ENCODE results near the gene SV2C.

SV2C gene

GRCh38 chr5:76252437-76252836, 169.3 kb downstream of the SV2C start:
- TF ChIP-seq ZNF384 (IDR thresholded peaks at IDR 0.05) (no peak), TARDBP (IDR thresholded peaks at IDR 0.05) (no peak), HDGF (IDR thresholded peaks at IDR 0.05; ENCODE audit: borderline replicate concordance) (no peak), PKNOX1 (IDR thresholded peaks at IDR 0.05) (no peak), CTBP1 (IDR thresholded peaks at IDR 0.05; ENCODE audit: borderline replicate concordance) (no peak), SUZ12 (IDR thresholded peaks at IDR 0.05) (no peak), ELF4 (IDR thresholded peaks at IDR 0.05) (no peak), SP1 (IDR thresholded peaks at IDR 0.05) (no peak), FOXK2 (IDR thresholded peaks at IDR 0.05) (no peak), NFRKB (IDR thresholded peaks at IDR 0.05) (no peak), L3MBTL2 (conservative IDR thresholded peaks at IDR 0.05) (no peak), LEF1 (IDR thresholded peaks at IDR 0.05; ENCODE audit: borderline replicate concordance) (no peak), FOXM1 (IDR thresholded peaks at IDR 0.05; ENCODE audit: borderline replicate concordance) (no peak), BHLHE40 (IDR thresholded peaks at IDR 0.05; ENCODE audit: borderline replicate concordance) (no peak), FOXA1 (IDR thresholded peaks at IDR 0.05) (no peak), ARNT (IDR thresholded peaks at IDR 0.05) (no peak)
- no peak for DNase-seq (ENCODE audit: extremely low spot score)
- ChIA-PET POLR2A (no interaction called here), CTCF (no interaction called here)

GRCh38 chr5:76256116-76256889, 173.1 kb downstream of the SV2C start:
- POLR2A ChIA-PET, result no interaction called here
- TF ChIP-seq TARDBP (IDR thresholded peaks at IDR 0.05), result no peak
- no peak for TF ChIP-seq HDGF (IDR thresholded peaks at IDR 0.05; ENCODE audit: borderline replicate concordance)
- TF ChIP-seq L3MBTL2 (conservative IDR thresholded peaks at IDR 0.05), result no peak
- TF ChIP-seq ZNF384 (IDR thresholded peaks at IDR 0.05), result no peak
- peak; percentile 66 for DNase-seq (ENCODE audit: extremely low spot score)
- CTCF ChIA-PET, result interaction anchor here (0.5 to 1.8 kb wide), 5 partner anchors 81 to 1486 kb away, joined by 3 to 5 read pairs (median 4); no protein-coding TSS in a partner anchor

- no peak for TF ChIP-seq SUZ12 (IDR thresholded peaks at IDR 0.05)
- TF ChIP-seq BHLHE40 (IDR thresholded peaks at IDR 0.05; ENCODE audit: borderline replicate concordance), result no peak
- no peak for TF ChIP-seq ELF4 (IDR thresholded peaks at IDR 0.05)
- TF ChIP-seq FOXA1 (IDR thresholded peaks at IDR 0.05), result no peak
- TF ChIP-seq ZNF384 (IDR thresholded peaks at IDR 0.05), result no peak
- TF ChIP-seq PKNOX1 (IDR thresholded peaks at IDR 0.05), result no peak
- no peak for TF ChIP-seq HDGF (IDR thresholded peaks at IDR 0.05; ENCODE audit: borderline replicate concordance)
- POLR2A ChIA-PET, result no interaction called here
- no peak for DNase-seq (ENCODE audit: extremely low spot score)
- CTCF ChIA-PET, result interaction anchor here (0.9 to 1.8 kb wide), 2 partner anchors 82 to 88 kb away, joined by 3 to 5 read pairs; no protein-coding TSS in a partner anchor
Measured at GRCh38 chr5:76257225-76257833, 174.1 kb downstream of the SV2C start.

- DNase-seq (ENCODE audit: extremely low spot score), result no peak
- CTCF ChIA-PET, result interaction anchor here (0.8 kb wide), 1 partner anchor 83 kb away, joined by 5 read pairs; no protein-coding TSS in a partner anchor
- POLR2A ChIA-PET, result no interaction called here
- TF ChIP-seq HDGF (IDR thresholded peaks at IDR 0.05; ENCODE audit: borderline replicate concordance), result no peak
- no peak for TF ChIP-seq ZNF384 (IDR thresholded peaks at IDR 0.05)
- TF ChIP-seq ELF4 (IDR thresholded peaks at IDR 0.05), result no peak
- no peak for TF ChIP-seq FOXK2 (IDR thresholded peaks at IDR 0.05)
- no peak for TF ChIP-seq NFRKB (IDR thresholded peaks at IDR 0.05)
- TF ChIP-seq BHLHE40 (IDR thresholded peaks at IDR 0.05; ENCODE audit: borderline replicate concordance), result no peak
- TF ChIP-seq FOXA1 (IDR thresholded peaks at IDR 0.05), result no peak
- TF ChIP-seq SUZ12 (IDR thresholded peaks at IDR 0.05), result no peak
- no peak for TF ChIP-seq PKNOX1 (IDR thresholded peaks at IDR 0.05)
- no peak for TF ChIP-seq TARDBP (IDR thresholded peaks at IDR 0.05)
- no peak for TF ChIP-seq L3MBTL2 (conservative IDR thresholded peaks at IDR 0.05)
- TF ChIP-seq SP1 (IDR thresholded peaks at IDR 0.05), result no peak
Measured at GRCh38 chr5:76257897-76258296, 174.7 kb downstream of the SV2C start.

GRCh38 chr5:76264681-76265080, 181.5 kb downstream of the SV2C start:
- ChIA-PET POLR2A (no interaction called here), CTCF (no interaction called here)
- DNase-seq (ENCODE audit: extremely low spot score), result no peak
- TF ChIP-seq FOXM1 (IDR thresholded peaks at IDR 0.05; ENCODE audit: borderline replicate concordance) (no peak), SUZ12 (IDR thresholded peaks at IDR 0.05) (no peak), HDGF (IDR thresholded peaks at IDR 0.05; ENCODE audit: borderline replicate concordance) (no peak), FOXA1 (IDR thresholded peaks at IDR 0.05) (no peak), TARDBP (IDR thresholded peaks at IDR 0.05) (no peak), SP1 (IDR thresholded peaks at IDR 0.05) (no peak), L3MBTL2 (conservative IDR thresholded peaks at IDR 0.05) (no peak), FOXK2 (IDR thresholded peaks at IDR 0.05) (no peak), ZNF384 (IDR thresholded peaks at IDR 0.05) (no peak)

GRCh38 chr5:76269259-76269931, 186.2 kb downstream of the SV2C start:
- POLR2A ChIA-PET, result no interaction called here
- TF ChIP-seq LEF1 (IDR thresholded peaks at IDR 0.05; ENCODE audit: borderline replicate concordance) (no peak), BHLHE40 (IDR thresholded peaks at IDR 0.05; ENCODE audit: borderline replicate concordance) (no peak), ELF4 (IDR thresholded peaks at IDR 0.05) (no peak), TARDBP (IDR thresholded peaks at IDR 0.05) (no peak), FOXM1 (IDR thresholded peaks at IDR 0.05; ENCODE audit: borderline replicate concordance) (no peak), SUZ12 (IDR thresholded peaks at IDR 0.05) (no peak), L3MBTL2 (conservative IDR thresholded peaks at IDR 0.05) (no peak), ARNT (IDR thresholded peaks at IDR 0.05) (no peak), ZNF384 (IDR thresholded peaks at IDR 0.05) (no peak), NFRKB (IDR thresholded peaks at IDR 0.05) (no peak)
- no peak for DNase-seq (ENCODE audit: extremely low spot score)
- CTCF ChIA-PET, result no interaction called here

All from HEK293T (cell line).